GM23338 (cell line): ENCODE measurements around the gene NFIC. TPM values are rescaled to one million over a fixed set of nuclear protein-coding genes. Genes with fewer than 3 reads are reported as not detected.
"Not testable (repeated sequence)": the region's sequence is repeated elsewhere in the genome, so short reads cannot be mapped to it uniquely, and the experiment has no call there.

ENCODE experiments used
- ATAC-seq: fragments of 200-7000 bp; cut with Tn5 transposase; 3 replicates; pipeline ENCODE4 v1.9.1; 2020
- DNase-seq: peaks from one replicate; pipeline ENCODE4 v3.0.0-alpha.2; 2015; ENCODE audit warnings: low spot score
- H2AFZ ChIP-seq: fragments of 200-600 bp; sonication (generic); 2 replicates; pipeline ENCODE4 v1.8.0; 2016; ENCODE audit warnings: antibody characterized with exemption, mild to moderate bottlenecking, moderate library complexity
- H3F3A ChIP-seq: fragments of 200-600 bp; sonication (generic); replicated peaks from 2 replicates; pipeline ENCODE4 v1.8.0; 2017; ENCODE audit warnings: antibody characterized with exemption, mixed run types, low read depth
- H3K27ac ChIP-seq: fragments of 200-600 bp; sonication (generic); 2 replicates; pipeline ENCODE4 v1.6.1; 2016; ENCODE audit warnings: low read depth
- H3K27me3 ChIP-seq: fragments of 200-600 bp; sonication (generic); 2 replicates; pipeline ENCODE4 v1.8.0; 2016; ENCODE audit warnings: mild to moderate bottlenecking, mixed run types, moderate library complexity; ENCODE audit not compliant: insufficient read depth
- H3K36me3 ChIP-seq: fragments of 200-600 bp; sonication (generic); 2 replicates; pipeline ENCODE4 v1.8.0; 2016; ENCODE audit warnings: mild to moderate bottlenecking; ENCODE audit not compliant: insufficient read depth
- H3K4me1 ChIP-seq: fragments of 200-600 bp; sonication (generic); 2 replicates; pipeline ENCODE4 v1.8.0; 2016; ENCODE audit warnings: mild to moderate bottlenecking, moderate library complexity; ENCODE audit not compliant: insufficient read depth
- H3K4me2 ChIP-seq: fragments of 200-600 bp; sonication (generic); 2 replicates; pipeline ENCODE4 v1.7.1; 2017; ENCODE audit warnings: mixed run types
- H3K4me3 ChIP-seq: fragments of 200-600 bp; sonication (generic); 2 replicates; pipeline ENCODE4 v1.6.1; 2016; ENCODE audit warnings: mixed run types
- H3K79me2 ChIP-seq: fragments of 200-600 bp; sonication (generic); replicated peaks from 2 replicates; pipeline ENCODE4 v1.8.0; 2017; ENCODE audit warnings: mild to moderate bottlenecking; ENCODE audit not compliant: insufficient read depth
- H3K9me2 ChIP-seq: fragments of 200-600 bp; sonication (generic); 2 replicates; pipeline ENCODE4 v1.8.0; 2017; ENCODE audit not compliant: insufficient read depth
- H4K20me1 ChIP-seq: fragments of 200-600 bp; sonication (generic); replicated peaks from 2 replicates; pipeline ENCODE4 v1.8.0; 2017; ENCODE audit warnings: mild to moderate bottlenecking; ENCODE audit not compliant: insufficient read depth
- H3K27ac Mint-ChIP-seq: 2 replicates; pipeline ENCODE4 v1.8.0; 2020; ENCODE audit warnings: inconsistent platforms, mild to moderate bottlenecking, moderate library complexity, mixed read lengths
- H3K27me3 Mint-ChIP-seq: 3 replicates; pipeline ENCODE4 v1.8.0; 2022; ENCODE audit warnings: low read depth, mild to moderate bottlenecking, moderate library complexity, mixed read lengths, inconsistent platforms; ENCODE audit not compliant: insufficient read depth, poor library complexity
- H3K36me3 Mint-ChIP-seq: 3 replicates; pipeline ENCODE4 v1.8.0; 2021; ENCODE audit warnings: low read depth, mild to moderate bottlenecking, inconsistent platforms, moderate library complexity, mixed read lengths
- H3K4me1 Mint-ChIP-seq: 3 replicates; pipeline ENCODE4 v1.8.0; 2020; ENCODE audit warnings: mild to moderate bottlenecking, inconsistent platforms, mixed read lengths
- H3K4me3 Mint-ChIP-seq: 3 replicates; pipeline ENCODE4 v1.8.0; 2021; ENCODE audit warnings: moderate library complexity, mild to moderate bottlenecking, inconsistent platforms, mixed read lengths
- H3K9me3 Mint-ChIP-seq: 3 replicates; pipeline ENCODE4 v1.8.0; 2020; ENCODE audit warnings: moderate library complexity, mild to moderate bottlenecking, inconsistent platforms, mixed read lengths
- EZH2 ChIP-seq: fragments of 200-600 bp; sonication (generic); IDR thresholded peaks from one replicate; pipeline ENCODE4 v1.8.0; 2017; ENCODE audit warnings: antibody characterized with exemption, mild to moderate bottlenecking, low read depth; ENCODE audit not compliant: unreplicated experiment
- EZH2phosphoT487 ChIP-seq: fragments of 200-600 bp; sonication (generic); IDR thresholded peaks from one replicate; pipeline ENCODE4 v1.8.1; 2018; ENCODE audit warnings: antibody characterized with exemption; ENCODE audit not compliant: unreplicated experiment
- JUNB ChIP-seq: IDR thresholded peaks from one replicate; pipeline ENCODE4 v1.6.1; 2016; ENCODE audit warnings: antibody characterized with exemption; ENCODE audit not compliant: unreplicated experiment
- NANOG ChIP-seq: IDR thresholded peaks from 2 replicates; pipeline ENCODE4 v1.6.1; 2016; ENCODE audit warnings: antibody characterized with exemption, borderline replicate concordance
- POLR2AphosphoS5 ChIP-seq: IDR thresholded peaks from 2 replicates; pipeline ENCODE4 v1.6.1; 2016; ENCODE audit warnings: antibody characterized with exemption, low read depth
- REST ChIP-seq: IDR thresholded peaks from one replicate; pipeline ENCODE4 v1.6.1; 2018; ENCODE audit warnings: antibody characterized with exemption; ENCODE audit not compliant: unreplicated experiment
- ZNF114 ChIP-seq: fragments of 250-450 bp; sonication (Bioruptor Pico); IDR thresholded peaks from 2 replicates; pipeline ENCODE4 v1.5.0; 2020; ENCODE audit warnings: mild to moderate bottlenecking, moderate library complexity
- ZNF331 ChIP-seq: fragments of 250-450 bp; sonication (Bioruptor Pico); IDR thresholded peaks from 2 replicates; pipeline ENCODE4 v1.5.0; 2020; ENCODE audit warnings: low read depth, mild to moderate bottlenecking, moderate library complexity
- polyA plus RNA-seq: library from polyadenylated mRNA; unstranded; fragments of >200 nt; fragmentation: Nextera tagmentation; extraction: Ambion mirVana; gene quantifications from 2 replicates; pipeline ENCODE4 v1.2.1, GENCODE V29; 2016
- total RNA-seq: library from RNA; depleted of rRNA; stranded (reverse); fragments of >200 nt; shearing (Covaris generic); gene quantifications from 2 replicates; pipeline ENCODE4 v1.2.3, GENCODE V29; 2014

NFIC gene
- total and polyA plus RNA-seq, 2 experiments from 2014 or later: 1.3 to 5.3 TPM

- no peak overlapping the region for H3K27ac Mint-ChIP-seq
- no peaks in the 10 kb centered on the region for H4K20me1 ChIP-seq
- no peak for DNase-seq
- 0 out of 2 replicates have a peak, but pooled peaks cover 4% of the 10 kb centered on the region for H3K4me1 ChIP-seq
- no peak overlapping the region for H3K4me3 ChIP-seq
- H2AFZ ChIP-seq: no peak overlapping the region
- H3K9me3 Mint-ChIP-seq: no peaks in the 10 kb centered on the region; the same call in 2 of the 3 replicates
- peaks cover 8% of the 10 kb centered on the region for H3K27me3 ChIP-seq
- H3K4me2 ChIP-seq: no peak overlapping the region
- peaks cover 8% of the 10 kb centered on the region for H3K27me3 Mint-ChIP-seq
- ATAC-seq: no peak
- H3K4me1 Mint-ChIP-seq: peaks cover 4% of the 10 kb centered on the region
- TF ChIP-seq EZH2: no peak
- no peak for TF ChIP-seq ZNF114 (CRISPR knock-in tag)
- no peak for TF ChIP-seq POLR2AphosphoS5
- no peak for TF ChIP-seq JUNB
- TF ChIP-seq ZNF331 (CRISPR knock-in tag): no peak
- no peak for TF ChIP-seq EZH2phosphoT487
- TF ChIP-seq NANOG: no peak
- TF ChIP-seq REST: no peak
- H3K36me3 ChIP-seq: no peaks in the 10 kb centered on the region
- H3F3A ChIP-seq: no peaks in the 10 kb centered on the region
- H3K27ac ChIP-seq: no peak overlapping the region
- no peaks in the 10 kb centered on the region for H3K79me2 ChIP-seq
- no peaks in the 10 kb centered on the region for H3K36me3 Mint-ChIP-seq
- no peaks in the 10 kb centered on the region for H3K9me2 ChIP-seq
- H3K4me3 Mint-ChIP-seq: no peak overlapping the region
These were observed 86.0 kb downstream of the NFIC start for GRCh38 chr19:3452171-3452941.

- H3K4me1 Mint-ChIP-seq, H3K79me2 ChIP-seq, ATAC-seq, DNase-seq, H3K4me3 Mint-ChIP-seq, H3K27ac Mint-ChIP-seq, H4K20me1 ChIP-seq, H3K4me2 ChIP-seq, H2AFZ ChIP-seq, H3F3A ChIP-seq, H3K36me3 Mint-ChIP-seq, H3K9me2 ChIP-seq, H3K27me3 Mint-ChIP-seq, H3K4me1 ChIP-seq, H3K9me3 Mint-ChIP-seq, H3K36me3 ChIP-seq, H3K27ac ChIP-seq, H3K4me3 ChIP-seq: not testable (repeated sequence)
- H3K27me3 ChIP-seq: peaks cover 13% of the 10 kb centered on the region
These were observed 86.5 kb downstream of the NFIC start for GRCh38 chr19:3452942-3453214.
